HG03175 (cell line): ENCODE data around the gene AGPAT2.
A peak's percentile ranks its signal among the peaks of the same experiment; 100 is the strongest.

Experiments used
- ATAC-seq: cut with Tn5 transposase; IDR thresholded peaks from one replicate; pipeline ENCODE4 v1.9.1; 2021; ENCODE audit warnings: mild to moderate bottlenecking, moderate library complexity; ENCODE audit not compliant: unreplicated experiment

AGPAT2 gene

DNA sequence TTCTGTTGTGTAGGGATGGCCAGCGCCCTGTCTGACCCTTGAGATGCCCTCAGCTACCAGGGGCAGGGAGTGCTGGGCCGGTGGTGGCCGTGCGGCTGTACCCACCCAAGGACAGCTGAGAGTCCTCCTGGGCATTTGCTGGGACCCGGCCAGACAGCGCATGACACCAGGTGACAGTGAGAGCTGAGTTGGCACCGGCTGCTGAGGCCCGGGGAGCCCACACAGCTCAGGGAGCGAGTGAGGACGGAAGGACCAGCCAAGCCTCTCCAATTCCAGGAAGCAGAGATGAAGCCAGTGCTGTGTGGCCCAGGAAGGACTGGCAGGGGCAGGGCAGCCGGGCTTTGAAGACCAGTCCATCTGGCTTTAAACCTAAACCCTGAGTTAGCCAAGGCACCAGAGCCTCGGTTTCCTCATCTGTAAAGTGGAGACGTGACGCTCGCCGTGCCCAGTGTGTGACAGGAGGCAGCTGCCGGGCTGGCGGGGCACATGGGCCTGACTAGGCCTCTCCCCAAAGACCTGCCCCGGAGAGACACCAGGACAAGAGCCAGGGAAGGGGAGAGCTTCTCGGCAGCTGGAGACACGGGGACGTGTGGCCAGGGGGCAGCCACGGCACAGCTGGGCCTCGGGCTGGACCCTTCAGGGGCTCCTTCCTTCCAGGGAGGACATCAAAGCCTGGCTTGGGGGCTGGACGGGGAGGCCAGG, 3.0 kb upstream of the AGPAT2 start:
- no peak for ATAC-seq

- ATAC-seq = no peak
Measured at GRCh38 chr9:136689108-136689460, 1.8 kb upstream of the AGPAT2 start.

DNA sequence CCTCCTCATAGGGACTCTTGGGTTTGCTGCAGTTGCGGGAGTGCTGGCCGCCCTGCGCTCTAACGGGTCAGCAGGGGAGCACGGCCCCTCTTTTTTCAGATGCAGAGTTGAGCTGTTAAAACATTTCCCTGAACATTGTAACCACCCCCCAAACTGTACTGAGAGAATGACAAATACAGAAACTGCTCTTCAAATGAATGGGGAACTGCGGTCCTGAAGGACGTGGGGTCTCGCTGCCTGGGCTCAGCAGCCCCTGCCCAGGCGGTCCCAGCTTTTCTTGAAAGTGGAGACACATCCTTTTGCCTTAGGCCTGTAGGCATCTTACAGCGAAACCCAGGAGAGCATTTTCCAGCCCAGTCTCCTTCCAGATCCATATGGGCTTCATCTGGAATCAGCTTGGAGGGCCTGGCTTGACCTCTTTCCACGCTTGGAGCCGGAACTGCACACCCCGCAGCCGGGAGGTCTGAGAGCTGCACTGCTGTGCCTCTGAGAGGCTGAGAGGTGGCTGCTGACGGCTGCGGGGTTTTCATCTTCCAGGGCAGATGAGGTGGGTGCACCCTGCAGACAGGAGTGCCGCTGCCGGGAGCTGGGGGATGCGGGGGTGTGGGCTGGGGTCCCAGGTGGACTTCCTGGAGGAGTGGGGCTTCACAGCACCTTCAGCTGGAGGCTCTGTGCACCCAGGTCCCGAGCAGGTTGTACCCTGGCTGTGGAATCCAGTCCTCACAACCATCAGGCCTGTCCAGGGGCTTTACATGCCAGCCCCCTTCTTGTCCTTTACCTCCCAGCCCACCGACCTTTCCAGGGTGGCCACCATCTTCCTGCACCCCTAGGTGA, 1.2 kb upstream of the AGPAT2 start:
- no peak for ATAC-seq

GRCh38 chr9:136687721-136688223, 515 bp upstream of the AGPAT2 start:
- ATAC-seq = no peak

GRCh38 chr9:136686534-136686793, 793 bp downstream of the AGPAT2 start:
- ATAC-seq = peak; percentile 5

- ATAC-seq = no peak
Measured at GRCh38 chr9:136685790-136686533, 1.3 kb downstream of the AGPAT2 start.

- ATAC-seq = no peak
Measured at GRCh38 chr9:136685216-136685615, 2.0 kb downstream of the AGPAT2 start.

GRCh38 chr9:136684799-136685198, 2.5 kb downstream of the AGPAT2 start:
- no peak for ATAC-seq

- no peak for ATAC-seq
Measured at GRCh38 chr9:136684339-136684738, 2.9 kb downstream of the AGPAT2 start.

DNA sequence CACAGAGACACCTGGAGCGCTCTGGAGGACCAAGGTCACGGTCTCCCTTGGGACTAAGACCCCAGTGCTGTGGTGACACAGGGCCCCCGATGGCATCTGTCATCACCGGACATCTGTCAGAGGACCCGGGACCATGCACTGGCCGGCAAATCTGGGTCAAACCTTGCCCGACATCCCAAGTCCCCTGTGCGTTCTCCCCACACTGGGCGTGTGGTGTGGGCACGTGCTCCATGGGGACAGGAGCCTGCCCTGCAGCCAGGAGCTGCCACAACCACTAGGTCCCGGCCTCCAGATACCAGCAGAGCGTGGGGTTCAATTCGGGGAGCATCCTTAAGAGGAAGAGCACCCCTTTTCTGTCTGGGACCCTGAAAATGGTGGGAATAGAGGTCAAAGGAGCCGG, 3.5 kb downstream of the AGPAT2 start:
- ATAC-seq = no peak

DNA sequence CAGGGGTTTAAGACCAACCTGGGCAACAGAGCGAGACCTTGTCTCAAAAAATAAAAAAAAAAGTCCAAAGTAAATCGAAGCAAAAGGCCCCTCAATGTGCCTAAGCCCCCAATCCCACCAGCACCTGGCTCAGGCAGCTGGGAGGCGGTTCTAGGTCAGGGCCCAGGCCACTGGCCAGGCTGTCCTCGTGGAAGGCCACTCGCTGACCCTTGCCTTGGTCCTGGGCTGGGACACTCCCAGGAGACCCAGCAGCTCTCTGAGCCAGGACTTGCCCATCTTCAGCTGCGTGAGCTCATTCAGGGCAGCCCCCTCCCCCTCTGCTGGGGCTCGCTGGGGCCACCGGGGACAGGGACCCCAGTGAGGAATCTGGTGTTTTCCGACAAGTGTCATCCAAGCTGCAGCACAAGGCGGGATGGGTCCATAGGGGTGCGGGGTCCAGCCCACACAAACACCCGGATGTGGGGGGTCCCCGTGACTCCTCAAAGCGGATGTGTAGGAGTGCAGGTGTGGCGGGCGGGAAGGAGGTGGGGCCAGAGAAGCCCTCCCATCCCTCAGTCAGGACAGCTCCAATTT, 4.0 kb downstream of the AGPAT2 start:
- no peak for ATAC-seq

DNA sequence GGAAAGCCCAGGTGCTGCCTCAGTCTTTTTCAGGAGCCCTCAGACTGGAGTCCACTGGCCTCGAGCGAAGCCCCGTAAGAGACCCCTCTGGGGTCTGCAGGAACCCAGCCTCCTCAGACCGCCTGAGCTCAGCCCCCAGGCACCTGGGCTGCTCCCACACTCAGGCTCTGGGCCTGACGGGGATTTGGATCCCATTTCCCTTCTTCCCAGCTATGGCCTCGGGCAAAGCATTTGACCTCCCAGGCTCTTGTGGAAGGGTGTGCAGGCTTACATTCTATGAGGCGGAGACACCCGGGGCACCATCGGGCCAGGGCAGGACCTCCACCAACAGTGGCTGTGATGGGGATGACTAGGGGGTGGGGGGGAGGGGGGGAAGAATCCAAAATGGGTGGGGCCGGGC, 4.5 kb downstream of the AGPAT2 start:
- no peak for ATAC-seq

DNA sequence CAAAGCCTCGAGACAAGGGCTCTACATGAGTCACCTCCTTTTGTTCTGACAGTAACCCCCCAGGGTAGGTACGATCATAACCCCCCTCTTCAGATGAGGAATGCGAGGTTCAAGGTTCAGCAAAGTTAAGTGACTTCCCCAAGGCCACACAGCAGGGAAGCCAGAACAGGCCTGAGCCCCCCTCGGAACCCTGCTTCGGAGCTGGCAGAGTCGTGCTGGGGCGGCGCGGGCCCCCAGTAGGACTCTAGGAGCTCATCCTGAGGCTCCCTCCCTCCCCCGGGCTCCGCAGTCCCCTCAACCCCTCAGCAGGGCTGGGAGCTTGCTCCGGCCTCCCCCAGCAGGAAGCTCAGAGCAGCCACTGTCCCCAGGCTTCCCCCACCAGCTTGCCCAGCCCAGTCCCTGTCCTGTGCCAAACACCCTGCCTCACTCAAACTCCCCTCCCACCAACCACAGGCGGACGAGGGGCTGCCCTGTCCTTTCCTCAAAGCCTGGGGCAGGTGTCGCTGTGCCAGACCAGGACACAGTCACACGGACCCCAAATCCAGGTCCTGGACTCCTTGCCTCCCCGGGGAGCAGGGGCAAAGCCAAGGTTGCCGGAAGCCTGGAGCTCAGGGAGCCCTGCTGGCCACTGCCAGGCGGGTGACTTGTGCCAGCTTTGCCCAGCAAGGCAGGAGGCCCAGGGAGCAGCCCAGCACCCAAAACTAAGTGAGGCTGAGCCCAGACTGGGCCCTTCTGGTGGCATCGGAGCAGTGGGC, 5.1 kb downstream of the AGPAT2 start:
- no peak for ATAC-seq

DNA sequence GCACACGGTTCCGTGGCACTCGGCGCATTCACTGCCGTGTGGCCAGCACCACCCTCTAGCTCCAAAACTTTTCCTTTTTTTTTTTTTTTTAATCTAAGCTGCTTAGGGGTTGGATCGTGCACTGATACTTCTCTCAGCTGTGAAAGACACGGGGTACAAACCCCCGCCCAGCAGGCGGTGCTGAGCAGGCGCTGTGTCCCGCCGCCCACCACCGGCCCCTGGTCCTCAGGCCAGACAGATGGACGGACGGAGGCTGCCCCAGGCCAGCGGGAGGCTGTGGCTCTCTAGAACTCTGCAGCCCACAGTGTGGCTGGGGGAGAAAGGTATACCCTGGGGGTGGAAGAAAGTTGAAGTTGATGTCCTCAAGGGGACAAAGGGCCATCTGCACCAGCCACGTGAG, 6.2 kb downstream of the AGPAT2 start:
- no peak for ATAC-seq

DNA sequence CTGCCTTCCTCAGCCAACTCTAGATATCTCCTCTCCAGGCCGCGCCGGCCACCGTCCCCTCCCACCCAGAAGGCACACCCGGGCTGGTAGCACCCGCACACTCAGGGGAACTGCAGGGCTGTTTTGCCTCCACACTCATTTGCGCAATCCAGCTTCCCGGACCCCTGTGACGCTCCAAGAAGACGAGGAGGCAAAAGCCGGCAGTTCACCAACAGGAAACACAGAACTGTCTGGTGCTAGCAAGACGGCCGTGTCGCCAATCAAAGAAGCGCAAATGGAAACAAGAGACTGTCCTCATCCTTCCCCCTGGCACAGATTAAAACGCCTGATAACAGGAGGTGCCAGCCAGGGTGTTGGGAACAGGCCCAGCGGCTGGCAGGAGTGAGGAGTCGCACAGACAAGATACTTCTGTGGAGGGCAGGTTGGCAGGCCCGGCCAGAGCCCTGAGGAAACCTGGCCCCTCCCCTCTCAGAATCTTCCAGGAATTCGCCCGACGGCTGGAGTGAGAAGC, 7.8 kb downstream of the AGPAT2 start:
- ATAC-seq = no peak

DNA sequence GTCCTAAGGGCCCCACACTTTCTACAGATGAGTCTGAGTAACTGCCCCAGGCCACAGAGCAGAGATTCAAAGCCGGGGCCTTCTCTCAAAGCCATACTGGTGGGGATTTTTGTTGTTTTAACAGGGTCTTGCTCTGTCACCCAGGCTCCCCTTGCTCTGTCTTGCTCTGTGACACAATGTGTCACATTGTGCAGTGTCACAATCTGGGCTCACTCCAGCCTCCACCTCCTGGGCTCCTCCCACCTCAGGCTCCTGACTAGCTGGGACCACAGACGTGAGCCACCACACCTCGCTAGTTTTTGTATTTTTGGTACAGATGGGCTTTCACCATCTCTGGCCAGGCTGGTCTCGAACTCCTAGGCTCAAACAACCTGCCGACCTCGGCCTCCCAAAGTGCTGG, 8.6 kb downstream of the AGPAT2 start:
- no peak for ATAC-seq

DNA sequence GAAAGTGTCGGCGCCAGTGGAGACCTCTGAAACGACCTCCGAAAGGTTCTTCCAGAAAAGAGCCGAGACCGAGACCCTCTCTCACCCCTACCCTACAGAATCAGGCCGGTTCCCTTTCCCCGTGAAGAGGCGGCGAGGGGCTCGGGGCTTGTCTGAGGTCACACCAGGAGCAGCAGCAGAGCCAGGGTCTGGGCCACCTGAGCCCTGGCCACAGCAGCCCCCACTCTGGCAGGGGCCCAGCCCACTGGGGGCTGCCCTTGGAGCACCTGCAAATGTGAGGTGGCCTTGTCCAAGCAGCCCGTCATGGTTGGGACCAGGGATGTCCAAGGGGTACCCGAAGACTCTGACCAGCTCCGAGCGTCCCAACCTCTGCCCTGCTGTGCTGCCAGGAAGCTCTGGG, 9.2 kb downstream of the AGPAT2 start:
- ATAC-seq = no peak

DNA sequence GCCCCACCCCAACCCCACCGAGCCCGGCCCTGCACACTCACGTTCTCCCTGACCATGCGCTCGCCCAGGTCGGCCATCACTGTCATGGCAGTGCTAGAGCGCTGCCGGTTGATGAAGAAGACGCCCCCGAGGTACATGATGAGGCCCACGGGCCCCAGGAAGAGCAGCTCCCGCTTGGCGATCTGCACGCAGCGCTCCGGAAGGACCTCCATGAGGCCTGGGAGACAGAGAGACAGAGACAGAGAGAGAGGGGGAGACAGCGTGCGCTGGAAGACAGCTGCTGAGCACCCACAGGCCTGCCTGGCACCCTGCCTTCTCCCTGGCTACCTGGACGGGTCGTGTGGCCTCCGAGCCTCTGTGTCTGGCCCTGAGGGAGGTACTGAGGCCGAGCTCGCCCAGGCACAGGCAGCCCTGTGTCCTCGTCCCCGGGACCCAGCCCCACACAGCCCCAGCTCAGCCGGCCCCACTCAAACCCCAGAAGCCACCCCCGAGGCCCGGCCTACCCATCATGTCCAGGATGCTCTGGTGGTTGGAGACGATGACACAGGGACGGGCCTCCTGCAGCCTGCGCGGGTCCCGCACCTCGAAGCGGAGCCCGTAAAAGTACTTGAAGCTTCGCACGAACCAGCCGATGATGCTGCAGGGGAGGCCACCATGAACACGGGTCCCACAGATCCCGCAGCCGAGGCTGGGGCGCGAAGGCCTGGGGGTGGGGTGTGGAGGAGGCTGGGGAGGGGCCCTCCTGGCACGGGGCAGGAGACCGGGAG, 10.2 kb downstream of the AGPAT2 start:
- no peak for ATAC-seq

DNA sequence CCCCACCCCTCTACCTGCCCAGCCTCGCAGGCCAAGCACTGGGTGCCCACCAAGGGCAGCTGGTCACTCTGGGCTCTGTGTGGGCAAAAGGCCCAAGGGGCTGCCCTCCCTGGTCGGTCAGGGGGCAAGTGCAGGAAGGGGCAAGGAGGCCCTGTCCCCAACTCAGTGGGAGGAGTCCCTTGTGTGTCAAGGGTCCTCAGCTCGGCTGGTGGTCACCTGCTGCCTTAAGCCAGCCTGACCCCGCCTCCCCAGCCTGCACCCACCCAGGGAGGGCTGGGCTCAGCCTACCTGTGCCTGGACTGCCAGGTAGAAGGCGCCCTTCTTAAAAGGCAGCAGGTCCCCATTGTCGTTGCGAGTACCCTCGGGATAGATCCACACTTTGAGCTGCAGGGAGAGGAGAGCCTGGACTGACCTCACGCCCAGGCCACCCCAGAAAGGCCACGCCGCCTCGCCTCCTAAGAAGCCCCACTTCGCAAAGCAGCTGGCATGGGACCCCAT, 10.9 kb downstream of the AGPAT2 start:
- no peak for ATAC-seq
